NCI-H345 treated with DMSO at 0.1 percent for 48 hours (cell line): ENCODE results near the gene ANXA3.
"Not testable (repeated sequence)": the region's sequence is repeated elsewhere in the genome, so short reads cannot be mapped to it uniquely, and the experiment has no call there.

Source experiments
- DNase-seq: peaks from one replicate; lab custom pipeline; 2025; ENCODE audit not compliant: unreplicated experiment; lab: John Stamatoyannopoulos, UW

Gene ANXA3

GRCh38 chr4:78570117-78570516 is 18.5 kb downstream of the ANXA3 start:
- DNase-seq = no peak

GRCh38 chr4:78571804-78572203 is 20.2 kb downstream of the ANXA3 start:
- no peak for DNase-seq

DNA sequence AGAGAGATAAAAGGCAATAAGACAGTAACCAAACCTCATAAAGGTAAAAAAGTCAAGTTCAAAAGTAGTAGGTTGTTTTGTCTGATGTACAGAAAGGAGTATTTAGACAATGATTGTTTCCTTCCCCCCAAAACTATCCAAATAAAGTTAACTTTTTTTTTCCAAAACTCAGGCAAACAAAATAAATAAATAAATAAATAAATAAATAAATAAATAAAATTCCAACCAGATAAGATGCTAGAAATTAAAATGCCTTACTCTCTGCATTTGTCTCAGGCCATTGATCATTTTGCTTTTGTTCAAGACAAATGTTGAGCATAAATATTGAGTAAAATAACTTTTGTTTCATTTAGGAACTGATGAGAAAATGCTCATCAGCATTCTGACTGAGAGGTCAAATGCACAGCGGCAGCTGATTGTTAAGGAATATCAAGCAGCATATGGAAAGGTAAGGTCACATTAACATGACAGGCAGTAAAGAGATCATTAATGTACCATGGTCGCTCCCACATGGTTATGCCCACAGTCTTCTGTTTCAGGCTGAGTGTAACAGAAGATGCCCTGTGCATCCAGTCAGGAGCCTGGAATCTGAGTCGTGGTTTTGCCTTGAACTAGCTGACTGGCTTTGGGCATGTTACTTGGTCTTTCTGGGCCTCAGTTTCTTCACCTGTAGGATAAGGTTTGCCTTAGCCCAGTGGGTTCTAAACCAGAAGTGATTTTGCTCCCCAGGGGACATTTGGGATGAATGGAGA is 27.3 kb downstream of the ANXA3 start:
- DNase-seq = no peak

DNA sequence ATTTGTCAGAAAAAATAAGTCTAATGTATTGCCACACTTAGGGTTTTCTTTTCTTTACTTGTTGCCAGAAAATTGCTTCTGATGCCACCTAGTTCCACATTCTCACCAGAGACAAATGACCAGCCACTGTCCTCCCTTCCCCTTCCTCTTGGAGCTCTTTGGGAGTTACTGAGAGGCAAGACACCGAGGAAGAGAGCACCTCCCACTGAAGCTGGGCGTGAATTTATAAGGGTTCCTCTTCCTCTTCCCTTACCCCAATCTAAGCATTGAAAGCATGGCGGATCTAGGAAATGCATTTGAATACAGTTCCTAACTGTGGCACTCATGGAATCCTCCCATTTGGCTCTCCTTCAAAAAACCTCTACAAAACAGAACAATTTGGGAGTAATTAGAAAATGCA is 30.0 kb downstream of the ANXA3 start:
- no peak for DNase-seq

DNA sequence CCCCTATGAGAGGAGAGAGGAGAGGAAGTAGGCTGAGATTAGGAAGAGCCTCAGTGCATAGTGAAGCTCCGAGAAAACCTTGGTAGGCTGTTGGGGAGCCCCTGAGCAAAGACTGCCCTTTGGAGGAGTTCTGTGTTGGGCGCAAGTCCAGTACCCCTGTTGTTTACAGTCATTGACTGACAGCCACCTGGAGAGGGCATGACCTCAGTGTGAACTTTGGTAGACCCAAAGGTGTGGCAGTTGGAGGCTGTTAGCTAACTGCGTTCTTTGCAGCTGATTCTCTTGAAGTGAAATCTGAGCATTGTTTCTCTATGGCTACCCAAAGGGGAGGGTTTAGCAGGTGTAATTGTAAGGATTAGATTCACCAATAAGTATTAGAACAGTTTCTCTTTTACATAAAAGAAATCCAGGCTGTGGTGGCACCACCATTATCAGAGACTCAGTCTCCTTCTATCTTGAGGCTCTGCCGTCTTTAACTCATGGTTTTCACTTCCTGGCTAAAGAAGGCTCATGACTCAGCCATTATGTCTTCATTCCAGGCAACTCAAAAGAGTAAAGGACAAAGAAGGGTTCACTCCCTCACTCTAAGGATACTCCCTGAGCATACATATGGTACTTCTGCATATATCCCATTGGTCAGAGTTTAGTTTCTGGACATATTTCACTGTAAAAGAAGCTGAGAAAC is 33.4 kb downstream of the ANXA3 start:
- no peak for DNase-seq

- no peak for DNase-seq
Observed at GRCh38 chr4:78585633-78586032, 34.1 kb downstream of the ANXA3 start.

DNA sequence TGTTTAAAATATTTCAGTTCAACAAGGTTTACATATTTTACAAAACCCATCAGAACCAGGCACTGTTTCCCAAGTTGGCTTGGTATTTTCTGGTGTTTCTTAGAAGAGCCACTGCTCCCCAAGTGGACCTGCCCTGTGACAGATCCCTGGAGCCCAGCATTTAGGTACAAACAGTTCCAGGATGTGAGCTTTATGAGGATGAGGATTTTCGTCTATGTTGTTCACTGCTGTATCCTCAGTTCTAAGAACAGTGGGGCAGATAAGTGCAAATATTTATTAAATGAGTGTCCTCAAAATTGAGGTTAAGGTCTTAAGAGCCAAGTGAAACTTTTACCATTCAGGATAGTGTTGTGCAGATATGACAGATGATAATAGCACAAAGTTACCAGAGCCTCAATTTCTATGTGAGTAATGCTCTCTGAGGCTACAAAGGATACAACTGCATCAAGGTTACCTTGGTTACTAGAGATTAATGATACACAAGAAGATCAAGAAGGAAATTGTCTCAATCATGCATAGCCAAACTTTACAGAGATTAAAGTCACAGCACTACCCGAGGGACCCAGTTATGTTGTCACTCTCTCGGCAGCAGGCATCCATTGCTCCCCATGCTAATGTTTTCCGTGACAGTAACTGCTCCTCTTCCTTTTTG is 37.5 kb downstream of the ANXA3 start:
- no peak for DNase-seq

GRCh38 chr4:78591404-78591803 is 39.8 kb downstream of the ANXA3 start:
- DNase-seq = no peak

GRCh38 chr4:78592088-78592783 is 40.7 kb downstream of the ANXA3 start:
- DNase-seq = no peak

DNA sequence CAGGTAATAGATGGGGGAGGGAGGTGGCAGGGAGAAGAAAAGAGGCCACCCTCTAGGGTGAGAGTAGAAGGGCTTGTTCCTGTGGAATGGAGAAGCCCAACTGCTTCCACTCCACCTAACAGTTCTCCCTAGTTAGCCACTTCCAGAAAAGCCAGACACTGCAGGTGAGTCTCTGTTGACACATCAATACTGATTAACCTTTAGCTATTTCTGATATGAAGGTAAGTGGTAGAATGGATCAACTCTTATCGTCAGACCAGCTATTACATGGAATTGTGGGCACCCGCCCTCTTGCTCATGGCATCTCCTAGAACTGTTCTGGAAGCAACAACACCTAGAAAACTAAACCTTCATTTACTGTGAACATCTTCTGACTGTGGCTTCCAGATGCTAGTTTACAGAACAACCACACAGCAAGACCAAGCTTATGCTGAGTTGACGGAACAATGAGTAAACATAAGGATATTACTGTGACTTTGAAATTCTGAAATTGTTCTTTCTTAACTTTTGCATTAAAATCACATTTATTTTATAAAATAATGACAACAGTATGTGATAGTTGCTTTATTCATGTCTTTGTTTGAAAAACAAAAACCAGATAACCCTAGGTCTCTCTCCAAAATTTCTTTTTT is 44.7 kb downstream of the ANXA3 start:
- DNase-seq = no peak

GRCh38 chr4:78598431-78598830 is 46.9 kb downstream of the ANXA3 start:
- DNase-seq = not testable (repeated sequence)

DNA sequence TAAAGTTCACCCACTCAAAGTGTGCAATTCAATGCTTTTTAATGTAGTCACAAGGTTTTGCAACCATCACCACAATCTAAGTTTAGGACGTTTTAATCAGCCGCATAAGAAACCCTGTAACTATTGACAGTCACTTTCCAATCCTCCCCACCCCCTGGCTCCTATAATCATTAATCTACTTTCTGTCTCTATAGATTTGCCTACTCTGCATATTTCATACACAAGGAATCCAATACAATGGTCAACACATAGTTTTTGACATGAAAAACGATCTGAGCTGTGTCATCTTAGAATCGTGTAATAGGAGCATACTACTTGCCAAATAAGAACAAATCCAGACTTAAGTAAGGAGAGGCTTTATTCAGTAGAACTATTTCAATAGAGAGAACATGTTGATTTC is 47.6 kb downstream of the ANXA3 start:
- DNase-seq = no peak

DNA sequence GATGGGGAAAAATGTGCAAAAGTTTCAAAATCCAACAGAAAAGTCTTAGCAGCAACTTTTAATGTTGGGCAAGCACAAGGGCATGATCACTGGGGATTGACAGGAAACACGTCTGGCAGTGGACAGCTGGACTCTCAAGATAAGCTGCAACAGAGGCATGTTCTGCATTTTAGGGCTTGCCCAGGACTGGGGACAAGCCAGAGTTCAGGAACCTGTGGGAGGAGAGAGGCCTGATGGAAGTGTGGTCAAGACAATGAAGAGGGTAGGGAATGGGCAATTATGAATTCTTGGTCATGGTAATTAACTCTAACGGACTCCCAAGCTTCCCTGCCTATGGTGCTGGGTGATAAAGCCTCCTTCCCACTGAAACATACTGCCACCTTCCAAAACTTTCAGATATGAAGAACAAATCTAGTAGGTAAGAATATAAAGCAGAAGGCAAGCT is 48.4 kb downstream of the ANXA3 start:
- no peak for DNase-seq

DNA sequence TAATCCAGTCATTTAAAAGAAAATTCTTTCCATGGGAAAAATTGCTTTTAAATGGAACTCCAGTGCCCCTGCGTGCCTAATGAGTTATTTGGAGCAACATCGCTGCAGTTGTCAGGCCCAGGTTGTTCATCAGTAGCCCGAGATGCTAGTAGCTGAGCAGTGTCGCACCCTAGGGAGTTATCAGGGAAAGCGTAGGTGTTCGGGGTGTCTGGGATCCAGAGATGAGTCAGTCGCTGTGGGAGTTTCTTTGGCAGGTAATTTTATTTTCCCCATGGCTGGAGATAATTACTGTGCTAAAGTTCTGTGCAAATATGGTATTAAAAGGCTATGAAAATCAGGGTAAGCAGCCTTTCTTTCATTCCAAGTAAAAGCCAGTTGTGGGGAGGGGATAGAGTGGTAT is 49.4 kb downstream of the ANXA3 start:
- DNase-seq = no peak

DNA sequence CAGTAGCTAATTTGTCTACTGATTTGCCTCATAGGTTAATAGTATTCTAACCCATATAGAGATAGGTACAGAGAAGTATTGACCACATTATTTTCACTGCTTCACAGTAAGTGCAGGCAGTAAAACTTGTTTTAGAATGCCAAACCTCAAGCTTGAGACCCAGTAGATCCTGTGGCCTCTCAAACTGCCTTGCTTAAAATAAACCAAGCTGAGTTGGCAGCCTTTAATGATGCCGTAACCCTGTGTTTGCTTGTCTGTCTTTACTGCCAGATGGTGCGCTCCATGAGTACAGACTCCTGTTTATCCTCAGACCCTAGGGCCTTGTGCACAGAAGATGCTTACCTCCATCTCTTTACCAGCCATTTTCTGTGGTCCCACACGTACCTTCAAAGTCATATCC is 50.8 kb downstream of the ANXA3 start:
- DNase-seq = no peak

- DNase-seq = no peak
Observed at GRCh38 chr4:78603384-78603783, 51.8 kb downstream of the ANXA3 start.

DNA sequence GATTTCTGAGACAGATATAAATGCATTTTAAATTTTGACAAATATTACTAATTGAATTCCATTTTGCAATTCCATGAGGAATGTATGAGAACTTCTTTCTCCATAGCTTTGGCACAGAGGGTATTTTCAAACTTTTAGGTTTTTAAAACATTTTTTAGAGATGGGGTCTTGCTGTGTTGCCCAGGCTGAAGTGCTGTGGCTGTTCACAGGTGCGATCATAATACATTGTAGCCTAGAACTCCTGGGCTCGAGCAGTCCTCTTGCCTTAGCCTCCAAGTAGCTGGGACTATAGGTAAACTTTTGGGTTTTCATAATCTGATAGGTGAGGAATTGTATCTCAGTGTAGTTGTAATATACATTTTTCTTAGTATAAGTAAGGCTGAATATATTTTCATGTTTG is 53.4 kb downstream of the ANXA3 start:
- DNase-seq = no peak

GRCh38 chr4:78606035-78606434 is 54.5 kb downstream of the ANXA3 start:
- no peak for DNase-seq

GRCh38 chr4:78606530-78607095 is 55.0 kb downstream of the ANXA3 start:
- no peak for DNase-seq

DNA sequence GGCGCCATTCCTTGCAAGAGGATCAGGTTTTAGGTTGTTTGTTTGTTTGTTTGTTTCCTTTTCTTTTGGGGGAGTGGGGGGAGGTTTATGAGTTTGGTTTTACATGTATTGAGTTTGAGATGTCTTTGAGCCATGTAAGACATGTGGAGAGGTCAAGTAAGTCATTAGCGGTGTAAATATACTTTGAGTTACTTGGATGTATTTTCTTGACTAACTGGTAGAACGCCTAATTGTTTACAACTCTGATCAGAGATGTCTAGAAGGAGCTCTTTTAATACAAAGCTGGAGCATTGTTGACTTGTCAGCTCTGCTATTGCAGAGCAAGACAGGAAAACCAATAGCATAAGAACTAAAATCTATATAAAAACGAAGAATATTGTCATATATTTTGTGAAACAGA is 57.1 kb downstream of the ANXA3 start:
- no peak for DNase-seq

DNA sequence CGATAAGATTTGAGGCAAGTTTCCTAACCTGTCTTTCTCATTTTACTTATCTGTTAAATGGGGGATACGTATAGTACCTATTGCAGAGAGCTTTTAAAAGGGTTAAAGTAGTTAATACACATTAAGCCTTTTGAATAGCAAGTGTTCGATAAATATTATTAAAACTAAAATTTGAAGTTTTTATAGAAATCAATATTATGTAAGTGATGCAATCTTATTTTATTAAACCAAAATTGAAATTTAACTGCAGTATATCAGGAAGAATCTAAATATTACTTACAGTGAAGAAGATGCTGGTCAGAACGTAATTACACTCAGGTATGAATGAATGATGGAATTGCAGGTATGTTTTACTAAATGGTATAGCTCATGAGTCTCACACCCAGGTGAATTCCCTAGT is 58.0 kb downstream of the ANXA3 start:
- DNase-seq = no peak
